ENCODE results near the gene EXD3. TPM values are rescaled to one million over a fixed set of nuclear protein-coding genes. Genes with fewer than 3 reads are reported as not detected.

The EXD3 gene
- total RNA-seq, 1 donor from 2014 or later, result 10.8 TPM

GRCh38 chr9:137436761-137437600 is 14.0 kb upstream of the EXD3 start:
- no peak for FAIRE-seq
- Histone ChIP-seq H3K36me3 (ENCODE audit: control insufficient read depth, insufficient read depth, low read length) (no peaks in the 10 kb centered on the region), H3K4me3 (ENCODE audit: low read depth, low read length) (no peak overlapping the region), H3K27me3 (ENCODE audit: control insufficient read depth, insufficient read depth, low read length) (no peaks in the 10 kb centered on the region)
- no peak for TF ChIP-seq CTCF (IDR thresholded peaks at IDR 0.05; ENCODE audit: insufficient read depth, low read length, severe bottlenecking)
- DNase-seq (ENCODE audit: low read depth), result no peak

GRCh38 chr9:137435980-137436760 is 13.2 kb upstream of the EXD3 start:
- H3K27me3 ChIP-seq (ENCODE audit: control insufficient read depth, insufficient read depth, low read length), result no peaks in the 10 kb centered on the region
- H3K4me3 ChIP-seq (ENCODE audit: low read depth, low read length), result no peak overlapping the region
- FAIRE-seq (no peak), DNase-seq (ENCODE audit: low read depth) (peak; percentile 68)
- no peaks in the 10 kb centered on the region for H3K36me3 ChIP-seq (ENCODE audit: control insufficient read depth, insufficient read depth, low read length)
- no peak for TF ChIP-seq CTCF (IDR thresholded peaks at IDR 0.05; ENCODE audit: insufficient read depth, low read length, severe bottlenecking)

GRCh38 chr9:137435381-137435891 is 12.5 kb upstream of the EXD3 start:
- FAIRE-seq, result no peak
- no peak for TF ChIP-seq CTCF (IDR thresholded peaks at IDR 0.05; ENCODE audit: insufficient read depth, low read length, severe bottlenecking)
- H3K4me3 ChIP-seq (ENCODE audit: low read depth, low read length), result no peak overlapping the region
- H3K27me3 ChIP-seq (ENCODE audit: control insufficient read depth, insufficient read depth, low read length), result no peaks in the 10 kb centered on the region
- DNase-seq (ENCODE audit: low read depth), result no peak
- H3K36me3 ChIP-seq (ENCODE audit: control insufficient read depth, insufficient read depth, low read length), result no peaks in the 10 kb centered on the region

GRCh38 chr9:137434498-137435380 is 11.8 kb upstream of the EXD3 start:
- FAIRE-seq (no peak), DNase-seq (ENCODE audit: low read depth) (no peak)
- H3K36me3 ChIP-seq (ENCODE audit: control insufficient read depth, insufficient read depth, low read length), result no peaks in the 10 kb centered on the region
- no peak overlapping the region for H3K4me3 ChIP-seq (ENCODE audit: low read depth, low read length)
- no peak for TF ChIP-seq CTCF (IDR thresholded peaks at IDR 0.05; ENCODE audit: insufficient read depth, low read length, severe bottlenecking)
- H3K27me3 ChIP-seq (ENCODE audit: control insufficient read depth, insufficient read depth, low read length), result no peaks in the 10 kb centered on the region

GRCh38 chr9:137433916-137434431 is 11.0 kb upstream of the EXD3 start:
- TF ChIP-seq CTCF (IDR thresholded peaks at IDR 0.05; ENCODE audit: insufficient read depth, low read length, severe bottlenecking), result no peak
- FAIRE-seq (no peak), DNase-seq (ENCODE audit: low read depth) (no peak)
- H3K4me3 ChIP-seq (ENCODE audit: low read depth, low read length), result no peak overlapping the region
- no peaks in the 10 kb centered on the region for H3K36me3 ChIP-seq (ENCODE audit: control insufficient read depth, insufficient read depth, low read length)
- no peaks in the 10 kb centered on the region for H3K27me3 ChIP-seq (ENCODE audit: control insufficient read depth, insufficient read depth, low read length)

All from bronchial epithelial cell (primary cell).